ENCODE measurements around the gene GALNT18.

GRCh38 chr11:11245453-11245852, 376.4 kb downstream of the GALNT18 start:
- no peak for TF ChIP-seq CTCF (conservative IDR thresholded peaks at IDR 0.05)
- no peak for TF ChIP-seq EZH2 (IDR thresholded peaks at IDR 0.05; ENCODE audit: low read depth)
